ENCODE data around the gene SNX33. TPM values are rescaled to one million over a fixed set of nuclear protein-coding genes. Genes with fewer than 3 reads are reported as not detected.

SNX33 gene
- total and polyA plus RNA-seq, 7 donors: 3.5 to 8.0 (median 3.9) TPM

DNA sequence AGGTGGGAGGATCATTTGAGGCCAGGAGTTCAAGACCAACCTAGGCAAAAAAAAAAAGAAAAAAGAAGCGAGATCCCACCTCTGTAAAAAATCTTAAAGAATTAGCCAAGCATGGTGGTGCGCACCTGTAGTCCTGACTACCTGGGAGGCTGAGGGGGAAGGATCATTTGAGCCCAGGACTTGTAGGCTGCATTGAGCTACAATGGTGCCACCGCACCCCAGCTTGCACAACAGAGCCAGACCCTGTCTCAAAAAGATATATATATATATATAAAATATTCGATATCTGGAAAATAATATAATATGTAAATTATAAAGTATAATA lies 6.6 kb upstream of the SNX33 start:
- intact Hi-C loops (cut with DNase I): no loop called here
- H3K4me1 ChIP-seq: peaks cover 19% of the 10 kb centered on the region
- ATAC-seq (no peak), DNase-seq (no peak)
- TF ChIP-seq, protein P1, sequence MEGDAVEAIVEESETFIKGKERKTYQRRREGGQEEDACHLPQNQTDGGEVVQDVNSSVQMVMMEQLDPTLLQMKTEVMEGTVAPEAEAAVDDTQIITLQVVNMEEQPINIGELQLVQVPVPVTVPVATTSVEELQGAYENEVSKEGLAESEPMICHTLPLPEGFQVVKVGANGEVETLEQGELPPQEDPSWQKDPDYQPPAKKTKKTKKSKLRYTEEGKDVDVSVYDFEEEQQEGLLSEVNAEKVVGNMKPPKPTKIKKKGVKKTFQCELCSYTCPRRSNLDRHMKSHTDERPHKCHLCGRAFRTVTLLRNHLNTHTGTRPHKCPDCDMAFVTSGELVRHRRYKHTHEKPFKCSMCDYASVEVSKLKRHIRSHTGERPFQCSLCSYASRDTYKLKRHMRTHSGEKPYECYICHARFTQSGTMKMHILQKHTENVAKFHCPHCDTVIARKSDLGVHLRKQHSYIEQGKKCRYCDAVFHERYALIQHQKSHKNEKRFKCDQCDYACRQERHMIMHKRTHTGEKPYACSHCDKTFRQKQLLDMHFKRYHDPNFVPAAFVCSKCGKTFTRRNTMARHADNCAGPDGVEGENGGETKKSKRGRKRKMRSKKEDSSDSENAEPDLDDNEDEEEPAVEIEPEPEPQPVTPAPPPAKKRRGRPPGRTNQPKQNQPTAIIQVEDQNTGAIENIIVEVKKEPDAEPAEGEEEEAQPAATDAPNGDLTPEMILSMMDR (IDR thresholded peaks at IDR 0.05): no peak
- H3K27me3 ChIP-seq (ENCODE audit: insufficient read depth in 3 of 3, low read length in 2 of 3): no peaks in the 10 kb centered on the region
- no peaks in the 10 kb centered on the region for H3K36me3 ChIP-seq (ENCODE audit: insufficient read depth in 1 of 2, low read depth in 1 of 2)
- peak overlapping the region; percentile 96 for H3K27ac ChIP-seq
- H3K4me3 ChIP-seq: peak overlapping the region; percentile 94
- H3K9me3 ChIP-seq: no peaks in the 10 kb centered on the region
- WGBS, 3 donors: 77 to 94% (median 82%) methylated on average over 4 of the region's 4 CpGs

DNA sequence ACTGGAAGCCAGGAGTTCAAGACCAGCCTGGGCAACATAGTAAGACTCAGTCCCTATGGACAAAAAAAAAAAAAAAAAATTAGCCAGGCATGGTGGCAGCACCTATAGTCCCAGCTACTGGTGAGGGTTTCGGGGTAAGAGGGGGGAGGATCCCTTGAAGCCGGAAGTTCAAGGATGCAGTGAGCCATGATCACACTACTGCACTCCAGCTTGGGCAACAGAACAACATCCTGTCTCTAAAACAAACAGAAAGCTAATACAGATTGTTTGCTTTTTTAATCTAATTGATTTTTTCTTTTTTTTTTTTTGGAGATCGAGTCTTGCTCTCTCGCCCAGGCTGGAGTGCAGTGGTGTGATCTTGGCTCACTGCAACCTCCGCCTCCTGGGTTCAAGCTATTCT lies 6.1 kb upstream of the SNX33 start:
- Histone ChIP-seq H3K27ac (no peak overlapping the region), H3K27me3 (ENCODE audit: insufficient read depth in 3 of 3, low read length in 2 of 3) (no peaks in the 10 kb centered on the region), H3K4me1 (peaks cover 19% of the 10 kb centered on the region), H3K9me3 (no peaks in the 10 kb centered on the region), H3K4me3 (no peak overlapping the region), H3K36me3 (ENCODE audit: insufficient read depth in 1 of 2, low read depth in 1 of 2) (no peaks in the 10 kb centered on the region)
- DNase-seq (no peak), ATAC-seq (no peak)
- TF ChIP-seq, protein P1 (IDR thresholded peaks at IDR 0.05): no peak
- intact Hi-C loops (cut with DNase I): no loop called here
- WGBS, 3 donors: 86 to 93% (median 91%) methylated on average over 5 of the region's 5 CpGs

DNA sequence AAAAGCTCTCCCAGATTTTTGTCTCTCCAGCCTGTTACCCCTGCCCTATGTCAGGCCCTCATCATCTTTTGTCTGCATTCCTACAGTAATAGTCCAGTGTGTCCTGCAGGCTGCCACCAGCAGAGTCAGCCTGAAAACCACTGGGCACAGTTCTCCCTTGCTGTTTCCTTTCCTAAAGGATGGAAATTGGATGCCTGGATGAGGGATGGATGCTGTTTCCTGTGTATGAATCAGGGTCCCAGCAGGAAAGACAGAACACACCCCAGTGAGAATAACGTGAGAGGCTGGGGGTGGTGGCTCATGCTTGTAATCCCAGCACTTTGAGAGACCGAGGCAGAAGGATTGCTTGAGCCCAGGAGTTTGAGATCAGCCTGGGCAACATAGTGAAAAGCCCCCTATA lies 3.3 kb upstream of the SNX33 start:
- DNase-seq (peak in 1 of 2 donors; percentile 6), ATAC-seq (no peak)
- no peak overlapping the region for H3K4me3 ChIP-seq
- no peak overlapping the region for H3K27ac ChIP-seq
- intact Hi-C loops (cut with DNase I): no loop called here
- TF ChIP-seq, protein P1 (IDR thresholded peaks at IDR 0.05): no peak
- no peaks in the 10 kb centered on the region for H3K9me3 ChIP-seq
- peaks cover 2% of the 10 kb centered on the region for H3K4me1 ChIP-seq
- WGBS, 3 donors: 70 to 77% (median 74%) methylated on average over 2 of the region's 2 CpGs
- no peaks in the 10 kb centered on the region for H3K36me3 ChIP-seq (ENCODE audit: insufficient read depth in 1 of 2, low read depth in 1 of 2)
- no peaks in the 10 kb centered on the region for H3K27me3 ChIP-seq (ENCODE audit: insufficient read depth in 3 of 3, low read length in 2 of 3)

DNA sequence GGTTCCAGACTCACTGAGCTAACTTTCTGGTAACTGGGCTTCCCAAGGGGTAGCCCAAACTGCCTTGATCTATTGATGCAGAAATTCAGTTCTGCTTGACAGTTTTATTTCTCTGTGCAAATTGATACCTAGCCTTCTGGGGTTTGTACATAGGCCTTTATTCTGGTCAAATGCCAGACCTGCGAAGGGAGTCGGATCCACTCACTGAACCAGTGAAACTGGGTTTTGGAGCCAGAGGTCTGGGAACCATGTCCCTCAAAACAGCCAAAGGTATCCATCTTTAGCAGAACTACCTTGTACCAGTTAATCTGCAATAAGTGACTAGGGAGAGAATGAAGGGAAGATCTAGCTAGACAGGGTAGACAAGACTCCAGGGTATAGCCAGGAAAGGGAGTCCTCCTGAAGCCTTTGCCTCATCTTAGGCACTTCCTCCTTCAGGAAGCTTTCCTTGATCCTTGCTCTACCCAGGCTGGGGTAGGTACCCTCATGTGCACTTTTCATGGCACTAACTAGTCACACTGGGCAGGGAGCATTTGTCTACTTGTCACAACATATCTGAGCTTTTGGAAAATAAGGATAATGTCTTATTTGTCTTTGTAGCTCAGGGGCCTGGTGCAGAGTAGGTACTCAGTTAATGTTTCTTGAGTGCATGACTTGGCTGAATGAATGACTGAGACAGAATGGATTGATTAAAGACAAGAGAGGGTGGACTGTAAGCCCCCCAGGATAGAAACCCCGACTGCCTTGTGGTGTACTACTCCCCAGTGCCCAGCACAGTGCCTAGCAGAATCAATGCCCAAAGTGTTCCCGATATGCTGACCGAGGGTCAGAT lies 1.4 kb upstream of the SNX33 start:
- intact Hi-C loops (cut with DNase I): no loop called here
- Histone ChIP-seq H3K4me3 (peak overlapping the region; percentile 93), H3K4me1 (peaks cover 11% of the 10 kb centered on the region), H3K36me3 (ENCODE audit: insufficient read depth in 1 of 2, low read depth in 1 of 2) (no peaks in the 10 kb centered on the region), H3K27ac (peak overlapping the region; percentile 87), H3K27me3 (ENCODE audit: insufficient read depth in 3 of 3, low read length in 2 of 3) (no peaks in the 10 kb centered on the region), H3K9me3 (no peaks in the 10 kb centered on the region)
- TF ChIP-seq, protein P1 (IDR thresholded peaks at IDR 0.05): no peak
- ATAC-seq: no peak
- no peak for DNase-seq
- WGBS, 3 donors: 33 to 49% (median 48%) methylated on average over 5 of the region's 5 CpGs

DNA sequence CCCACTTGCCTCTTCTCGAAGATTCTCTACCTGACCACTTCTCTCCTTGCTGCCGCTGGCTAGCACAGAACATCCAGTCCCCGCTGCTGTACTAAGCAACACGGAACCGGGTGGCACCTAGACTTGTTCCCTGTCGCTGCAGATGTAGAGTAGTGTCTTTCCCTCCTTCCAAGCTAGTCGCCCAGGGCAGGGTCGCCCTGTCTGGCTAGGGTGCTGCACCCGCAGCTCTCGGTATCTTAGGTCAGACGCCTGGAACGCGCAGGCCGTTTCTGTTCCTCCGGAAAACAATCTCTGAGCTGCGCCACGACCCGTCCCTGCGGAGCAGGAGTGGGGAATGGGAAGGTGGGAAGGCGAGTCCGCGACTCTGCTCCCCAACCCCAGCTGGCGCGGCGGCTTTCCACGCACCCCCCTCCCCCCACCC lies 758 bp upstream of the SNX33 start:
- intact Hi-C loops (cut with DNase I): no loop called here
- no peaks in the 10 kb centered on the region for H3K9me3 ChIP-seq
- H3K36me3 ChIP-seq (ENCODE audit: insufficient read depth in 1 of 2, low read depth in 1 of 2): no peaks in the 10 kb centered on the region
- 0 to 3% (median 3%) methylated on average over 24 to 26 of the region's 26 CpGs for WGBS, 3 donors
- H3K4me1 ChIP-seq: peaks cover 11% of the 10 kb centered on the region
- peak overlapping the region; percentile 93 for H3K4me3 ChIP-seq
- H3K27ac ChIP-seq: peak overlapping the region; percentile 87
- no peak for DNase-seq
- H3K27me3 ChIP-seq (ENCODE audit: insufficient read depth in 3 of 3, low read length in 2 of 3): no peaks in the 10 kb centered on the region
- ATAC-seq: peak; percentile 17 to 41 (median 28)
- TF ChIP-seq, protein P1 (IDR thresholded peaks at IDR 0.05): no peak

All from psoas muscle (tissue), 8 donors.